Inferior parietal cortex (tissue), 1 donor: ENCODE results near the gene NME9.

Source experiments
- DNase-seq: peaks from one replicate; pipeline ENCODE4 v3.0.0-alpha.2; 2016; ENCODE audit errors: extremely low spot score

NME9 gene

GRCh38 chr3:138282836-138283235, 46.8 kb downstream of the NME9 start:
- no peak for DNase-seq

GRCh38 chr3:138281561-138281960, 48.1 kb downstream of the NME9 start:
- DNase-seq = no peak

- no peak for DNase-seq
Observed at GRCh38 chr3:138271189-138271794, 58.4 kb downstream of the NME9 start.

- no peak for DNase-seq
Observed at GRCh38 chr3:138270245-138270644, 59.4 kb downstream of the NME9 start.

- no peak for DNase-seq
Observed at GRCh38 chr3:138267083-138267482, 62.6 kb downstream of the NME9 start.

- no peak for DNase-seq
Observed at GRCh38 chr3:138265745-138266144, 63.9 kb downstream of the NME9 start.

- peak; percentile 34 for DNase-seq
Observed at GRCh38 chr3:138263104-138263503, 66.5 kb downstream of the NME9 start.

- DNase-seq = no peak
Observed at GRCh38 chr3:138260611-138261010, 69.0 kb downstream of the NME9 start.

GRCh38 chr3:138259126-138259525, 70.5 kb downstream of the NME9 start:
- no peak for DNase-seq

GRCh38 chr3:138257986-138258385, 71.7 kb downstream of the NME9 start:
- no peak for DNase-seq

- DNase-seq = no peak
Observed at GRCh38 chr3:138256022-138256421, 73.6 kb downstream of the NME9 start.

GRCh38 chr3:138254216-138254615, 75.4 kb downstream of the NME9 start:
- no peak for DNase-seq

GRCh38 chr3:138253609-138254008, 76.0 kb downstream of the NME9 start:
- no peak for DNase-seq
